GM12873 (cell line): ENCODE measurements around the gene MDGA2.

Experiments used
- CTCF ChIP-seq: IDR thresholded peaks from 2 replicates; pipeline ENCODE4 v1.5.1; 2012; ENCODE audit warnings: low read depth, mild to moderate bottlenecking, moderate library complexity, low read length, control low read depth; ENCODE audit not compliant: insufficient read depth; ENCODE audit errors: missing control alignments

The MDGA2 gene

GRCh38 chr14:47555333-47555732 lies 120.1 kb downstream of the MDGA2 start:
- TF ChIP-seq CTCF, result no peak

GRCh38 chr14:47549886-47550285 lies 125.5 kb downstream of the MDGA2 start:
- TF ChIP-seq CTCF, result no peak

GRCh38 chr14:47543459-47543858 lies 131.9 kb downstream of the MDGA2 start:
- no peak for TF ChIP-seq CTCF

- TF ChIP-seq CTCF, result no peak
These were observed 133.7 kb downstream of the MDGA2 start for GRCh38 chr14:47541662-47542061.

DNA sequence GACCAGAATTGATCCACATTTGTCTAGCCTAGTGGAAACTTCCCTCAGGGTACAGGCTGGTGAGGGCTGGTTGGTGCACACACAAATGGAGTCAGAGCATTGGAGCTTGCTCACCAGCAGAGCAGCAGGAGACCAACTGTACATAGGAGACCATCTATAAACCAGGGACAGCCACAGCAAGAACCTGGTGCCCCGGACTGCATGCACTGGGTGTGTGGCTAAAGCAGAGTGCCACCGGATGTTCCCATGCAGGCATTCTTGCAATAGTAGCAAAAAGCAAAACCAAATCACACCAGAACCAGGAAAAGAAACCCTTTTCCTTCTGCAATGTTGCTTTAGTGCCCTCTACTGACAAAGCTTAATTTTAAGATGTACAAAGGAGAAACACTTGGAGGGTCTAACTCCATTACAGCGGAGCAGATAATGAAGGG lies 136.4 kb downstream of the MDGA2 start:
- TF ChIP-seq CTCF, result peak; percentile 38

- no peak for TF ChIP-seq CTCF
These were observed 139.1 kb downstream of the MDGA2 start for GRCh38 chr14:47536341-47536740.

- TF ChIP-seq CTCF, result no peak
These were observed 148.7 kb downstream of the MDGA2 start for GRCh38 chr14:47526591-47527244.

DNA sequence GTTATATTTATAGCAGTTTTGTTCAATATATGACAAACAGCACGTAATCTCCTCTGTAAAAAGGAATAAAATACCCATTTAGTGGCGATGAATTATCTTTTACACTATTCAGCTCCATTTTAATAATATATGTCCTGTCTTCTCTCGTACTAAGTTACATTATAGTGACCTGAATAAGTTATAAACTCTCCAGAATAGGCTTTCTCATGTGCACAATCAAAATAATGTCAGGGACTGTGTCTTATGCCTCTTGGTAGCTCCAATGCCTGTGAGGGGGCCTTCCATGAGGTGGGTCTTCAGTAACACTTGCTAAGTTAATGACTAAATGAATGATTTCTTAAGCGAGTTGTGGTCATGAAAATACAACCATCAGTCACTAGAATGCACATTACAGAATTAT lies 150.9 kb downstream of the MDGA2 start:
- TF ChIP-seq CTCF, result no peak
